NB4 (cell line): Measurements from ENCODE around the gene MGAT5B.

Source experiments
- DNase-seq: peaks from one replicate; pipeline ENCODE4 v3.0.0; 2010; ENCODE audit warnings: low read depth
- H3K4me3 ChIP-seq: one replicate; pipeline ENCODE4 v1.5.1; 2011; ENCODE audit warnings: mild to moderate bottlenecking, low read depth, low read length, moderate library complexity
- MYC ChIP-seq: IDR thresholded peaks from 2 replicates; pipeline ENCODE4 v1.6.1; 2011; ENCODE audit warnings: low read depth, low read length
- POLR2A ChIP-seq: IDR thresholded peaks from 2 replicates; pipeline ENCODE4 v1.6.1; 2011; ENCODE audit warnings: mild to moderate bottlenecking; ENCODE audit not compliant: insufficient read length; ENCODE audit errors: extremely low read depth
- TF ChIP-seq, protein P1 (sequence below): IDR thresholded peaks from one replicate; pipeline ENCODE4 v1.5.1; 2012; ENCODE audit warnings: low read depth, low read length
- TF ChIP-seq, protein P2 (sequence below): IDR thresholded peaks from 2 replicates; pipeline ENCODE4 v1.6.1; 2011; ENCODE audit warnings: low read depth, low read length

MGAT5B gene

DNA sequence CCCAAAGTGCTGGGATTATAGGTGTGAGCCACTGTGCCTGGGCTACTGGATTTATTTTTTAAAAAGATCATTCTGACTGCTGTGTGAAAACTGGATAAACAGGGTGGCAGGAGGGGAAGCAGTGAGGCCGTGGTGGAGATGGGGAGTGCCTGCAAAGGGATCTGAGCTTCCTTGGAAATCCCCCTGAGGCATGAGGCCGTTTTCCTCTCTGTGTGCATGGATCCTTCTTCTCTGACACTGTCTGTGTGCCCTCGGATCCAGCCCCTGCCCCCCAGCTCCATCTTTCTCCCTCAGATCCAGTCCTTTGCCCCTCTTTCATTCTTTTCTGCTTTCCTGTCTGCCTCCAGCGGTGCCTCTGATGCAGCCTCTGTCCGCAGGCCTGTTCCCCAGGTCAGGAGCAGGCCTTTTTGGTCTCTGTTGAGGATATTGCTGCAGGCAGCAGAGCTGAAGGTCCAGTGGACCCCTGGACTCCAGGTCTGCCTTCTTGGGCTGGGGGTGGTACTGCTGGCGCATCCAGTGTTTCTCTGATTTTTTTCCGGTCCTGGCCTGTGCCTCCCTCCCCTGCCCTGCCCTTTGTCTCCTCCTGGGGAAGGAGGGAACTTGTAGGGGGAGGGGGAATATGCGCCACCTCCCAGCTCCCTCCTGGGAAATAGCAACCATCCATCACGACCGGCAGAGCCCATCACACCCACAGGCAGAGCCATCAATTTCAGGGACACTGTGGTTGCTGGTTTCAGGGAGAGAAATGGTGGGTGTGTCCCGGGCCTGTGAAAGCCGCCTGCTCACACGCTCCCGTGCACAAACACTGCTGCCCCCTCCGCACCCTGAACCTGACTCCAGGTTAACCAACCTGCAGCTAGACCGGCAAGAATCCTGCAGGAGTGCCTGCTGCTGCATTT lies 17.0 kb downstream of the MGAT5B start:
- TF ChIP-seq, protein P1, sequence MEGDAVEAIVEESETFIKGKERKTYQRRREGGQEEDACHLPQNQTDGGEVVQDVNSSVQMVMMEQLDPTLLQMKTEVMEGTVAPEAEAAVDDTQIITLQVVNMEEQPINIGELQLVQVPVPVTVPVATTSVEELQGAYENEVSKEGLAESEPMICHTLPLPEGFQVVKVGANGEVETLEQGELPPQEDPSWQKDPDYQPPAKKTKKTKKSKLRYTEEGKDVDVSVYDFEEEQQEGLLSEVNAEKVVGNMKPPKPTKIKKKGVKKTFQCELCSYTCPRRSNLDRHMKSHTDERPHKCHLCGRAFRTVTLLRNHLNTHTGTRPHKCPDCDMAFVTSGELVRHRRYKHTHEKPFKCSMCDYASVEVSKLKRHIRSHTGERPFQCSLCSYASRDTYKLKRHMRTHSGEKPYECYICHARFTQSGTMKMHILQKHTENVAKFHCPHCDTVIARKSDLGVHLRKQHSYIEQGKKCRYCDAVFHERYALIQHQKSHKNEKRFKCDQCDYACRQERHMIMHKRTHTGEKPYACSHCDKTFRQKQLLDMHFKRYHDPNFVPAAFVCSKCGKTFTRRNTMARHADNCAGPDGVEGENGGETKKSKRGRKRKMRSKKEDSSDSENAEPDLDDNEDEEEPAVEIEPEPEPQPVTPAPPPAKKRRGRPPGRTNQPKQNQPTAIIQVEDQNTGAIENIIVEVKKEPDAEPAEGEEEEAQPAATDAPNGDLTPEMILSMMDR: no peak
- TF ChIP-seq, protein P2, sequence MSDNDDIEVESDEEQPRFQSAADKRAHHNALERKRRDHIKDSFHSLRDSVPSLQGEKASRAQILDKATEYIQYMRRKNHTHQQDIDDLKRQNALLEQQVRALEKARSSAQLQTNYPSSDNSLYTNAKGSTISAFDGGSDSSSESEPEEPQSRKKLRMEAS: no peak
- TF ChIP-seq MYC: no peak
- no peak for TF ChIP-seq POLR2A
- no peak for DNase-seq
- no peak overlapping the region for H3K4me3 ChIP-seq

DNA sequence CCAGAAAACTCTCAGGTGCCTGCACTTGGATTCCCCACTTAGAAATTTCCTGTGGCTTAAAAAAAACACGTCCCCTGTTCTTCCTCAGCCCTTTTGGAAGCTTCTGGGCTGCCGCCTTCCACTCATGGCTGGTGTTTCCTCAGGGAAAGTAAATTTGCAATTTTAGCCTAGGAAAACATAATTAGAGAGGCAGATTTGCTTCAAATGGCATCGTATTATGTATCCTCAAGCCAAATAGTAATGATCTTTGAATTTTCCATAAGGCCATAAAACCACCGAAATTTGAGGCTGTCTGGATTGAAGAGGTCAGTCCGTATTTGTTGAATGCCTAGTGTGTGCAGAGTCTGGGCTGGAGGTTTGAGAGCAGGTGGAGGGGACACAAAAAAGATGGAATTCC lies 17.7 kb downstream of the MGAT5B start:
- TF ChIP-seq, protein P1: no peak
- TF ChIP-seq MYC: no peak

DNA sequence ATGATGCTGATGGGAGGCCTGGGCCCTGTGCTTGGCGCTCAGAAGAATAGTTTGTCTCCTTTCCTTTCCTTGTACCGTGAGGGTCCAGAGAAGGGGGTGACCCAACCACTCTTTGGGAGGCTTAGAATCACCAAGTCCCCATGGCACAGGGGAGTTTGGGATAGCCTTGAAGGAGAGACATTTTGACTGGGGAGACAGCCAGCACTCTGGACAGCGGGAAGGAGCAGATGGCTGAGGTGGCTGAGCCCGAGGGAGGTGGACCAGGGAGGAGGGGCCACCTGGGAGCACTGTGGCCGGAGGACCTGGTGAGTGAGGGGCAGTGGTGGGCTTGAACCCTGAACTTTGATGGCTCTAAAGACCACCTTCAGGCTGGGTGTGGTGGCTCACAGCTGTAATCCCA lies 18.2 kb downstream of the MGAT5B start:
- no peak overlapping the region for H3K4me3 ChIP-seq
- no peak for DNase-seq
- TF ChIP-seq, protein P1: no peak
- no peak for TF ChIP-seq MYC
- TF ChIP-seq, protein P2: no peak
- TF ChIP-seq POLR2A: no peak

More for the DNA sequence above, 17.7 kb downstream of the MGAT5B start:
- H3K4me3 ChIP-seq: no peak overlapping the region
- no peak for DNase-seq

DNA sequence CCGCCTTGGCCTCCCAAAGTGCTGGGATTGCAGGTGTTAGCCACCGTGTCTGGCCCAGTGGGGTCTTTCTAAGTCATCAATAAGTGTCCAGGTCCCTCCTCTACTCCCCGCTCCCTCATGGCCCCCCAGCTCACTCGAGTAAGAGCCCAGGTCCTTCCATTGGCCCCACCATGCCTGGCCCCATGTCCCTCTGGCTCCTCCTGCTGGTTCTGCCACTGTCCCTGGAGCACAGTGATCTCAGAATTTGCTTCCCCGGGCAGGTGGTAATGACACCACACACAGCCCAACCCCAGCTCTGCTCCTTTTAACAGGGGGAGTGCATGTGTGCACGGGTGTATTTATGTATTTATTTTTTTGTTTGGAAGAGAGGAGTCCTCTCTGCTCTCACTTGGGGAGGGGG lies 19.6 kb downstream of the MGAT5B start:
- DNase-seq: no peak
- TF ChIP-seq, protein P2: no peak
- TF ChIP-seq, protein P1: peak; percentile 22
- H3K4me3 ChIP-seq: no peak overlapping the region

DNA sequence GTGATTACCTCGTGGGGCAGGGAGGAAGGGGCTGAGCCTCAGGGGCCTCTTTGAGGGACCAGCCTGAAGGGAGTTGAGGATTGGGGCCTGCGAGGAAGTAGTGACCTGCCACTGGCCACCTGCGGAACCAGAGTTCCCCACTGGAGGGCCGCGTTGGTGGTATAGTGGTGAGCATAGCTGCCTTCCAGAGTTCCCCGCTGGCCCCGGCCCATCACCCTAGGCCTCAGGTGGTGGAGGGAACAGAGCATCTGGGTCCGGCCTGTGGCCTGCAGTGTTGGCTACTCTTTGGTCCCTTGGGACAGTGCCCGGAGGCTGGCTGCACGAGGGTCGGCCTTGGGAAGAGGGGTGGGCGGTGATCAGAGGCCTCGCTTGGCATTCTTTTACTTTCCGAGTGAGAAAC lies 20.5 kb downstream of the MGAT5B start:
- DNase-seq: no peak
- no peak overlapping the region for H3K4me3 ChIP-seq
- TF ChIP-seq, protein P1: no peak
- no peak for TF ChIP-seq MYC
- no peak for TF ChIP-seq POLR2A
- TF ChIP-seq, protein P2: no peak

DNA sequence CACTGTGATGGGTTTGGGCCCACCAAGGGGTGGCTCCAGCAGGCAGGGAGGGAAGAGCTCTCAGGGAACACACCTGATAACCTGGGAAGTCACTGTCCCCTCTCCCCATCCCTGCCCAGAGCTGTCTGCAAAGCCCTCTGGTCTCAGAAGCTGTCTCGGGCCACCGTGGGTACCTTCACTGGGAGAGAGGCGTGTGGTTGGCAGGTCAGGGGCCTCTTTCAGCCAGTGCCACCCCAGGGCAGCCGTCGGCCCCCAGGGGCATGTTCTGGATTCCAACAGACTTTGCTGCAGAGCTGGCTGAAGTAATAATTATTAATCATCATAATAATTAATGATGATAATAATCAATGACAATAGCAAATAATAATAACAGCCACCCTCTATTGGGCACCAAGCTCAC lies 21.1 kb downstream of the MGAT5B start:
- TF ChIP-seq, protein P2: no peak
- TF ChIP-seq MYC (no peak), POLR2A (no peak)
- TF ChIP-seq, protein P1: no peak

More for the DNA sequence above, 21.1 kb downstream of the MGAT5B start:
- H3K4me3 ChIP-seq: no peak overlapping the region
- no peak for DNase-seq
